ENCODE data around the gene SLC12A4. TPM values are rescaled to one million over a fixed set of nuclear protein-coding genes. Genes with fewer than 3 reads are reported as not detected.
A peak's percentile ranks its signal among the peaks of the same experiment; 100 is the strongest.
"Not testable (repeated sequence)": the region's sequence is repeated elsewhere in the genome, so short reads cannot be mapped to it uniquely, and the experiment has no call there.

SLC12A4 gene
- total RNA-seq, result 100 to 1,000 TPM in 3 of 6 donors, 10 to 100 TPM in 3; 54.6 to 276 (median 98.3) TPM

DNA sequence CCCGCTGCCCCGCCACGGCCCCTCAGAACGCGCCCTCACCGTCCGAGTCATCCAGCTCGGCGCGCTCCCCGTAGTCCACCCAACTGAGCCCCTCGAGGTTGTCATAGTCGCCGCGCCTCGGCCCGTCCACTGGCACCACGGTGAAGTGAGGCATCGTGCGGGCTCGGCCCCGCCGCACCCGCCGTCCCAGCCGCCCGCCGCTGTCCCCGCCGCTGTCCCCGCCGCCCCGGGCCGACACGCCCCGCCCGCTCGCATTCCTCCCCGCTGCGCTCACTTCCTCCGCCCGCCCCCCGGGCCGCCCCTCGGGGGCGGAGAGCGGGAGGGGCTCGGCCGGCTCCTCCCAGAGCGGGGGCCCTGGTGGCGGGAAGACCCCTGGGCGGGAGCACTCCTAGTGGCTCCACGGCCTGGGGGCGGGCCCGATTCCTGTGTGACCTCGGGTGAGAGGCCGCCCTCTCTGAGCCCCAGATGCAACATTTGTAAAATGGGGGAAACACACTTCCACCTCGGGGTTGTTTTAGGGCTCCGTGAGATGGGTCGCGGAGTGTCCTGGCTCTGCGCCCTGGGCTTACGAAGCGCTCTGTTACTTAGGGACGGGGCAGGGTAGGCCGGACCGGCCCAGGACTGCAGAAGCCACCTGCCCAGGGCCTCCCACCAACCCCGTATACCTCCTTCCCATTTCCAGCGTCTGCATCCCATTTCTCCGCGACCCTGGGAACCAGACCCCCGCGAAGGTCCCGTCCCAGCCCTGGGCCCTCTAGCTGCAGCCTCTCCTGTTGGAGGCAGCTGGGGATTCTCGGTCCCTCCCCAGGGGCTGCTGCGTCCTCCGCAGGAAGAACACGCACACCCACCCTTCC, at the start of gene SLC12A4:
SLC12A4 (minus strand) TSS at position 238 of the 854 bp plus-strand sequence; CDS start at position 154, 84 bp downstream.
- Histone ChIP-seq H3K9me3 (no peaks in the 10 kb centered on the region), H3K4me1 (peaks cover 26 to 47% (median 37%) of the 10 kb centered on the region in 4 donors), H3K4me3 (peak within 1 kb of the TSS; percentile 49 to 99 (median 76)), H3K27ac (peak within 1 kb of the TSS; percentile 90 to 98 (median 96)), H3K36me3 (peaks cover 0 to 4% (median 0%) of the 10 kb centered on the region in 4 donors), H3K27me3 (no peaks in the 10 kb centered on the region)
- DNase-seq (peak; percentile 89 to 97), ATAC-seq (ENCODE audit: low FRiP score in 2 of 2) (peak; percentile 92 to 97)
- WGBS, 2 donors, result 1% methylated on average over 16 to 25 of the region's 78 CpGs
- TF ChIP-seq, protein P1, sequence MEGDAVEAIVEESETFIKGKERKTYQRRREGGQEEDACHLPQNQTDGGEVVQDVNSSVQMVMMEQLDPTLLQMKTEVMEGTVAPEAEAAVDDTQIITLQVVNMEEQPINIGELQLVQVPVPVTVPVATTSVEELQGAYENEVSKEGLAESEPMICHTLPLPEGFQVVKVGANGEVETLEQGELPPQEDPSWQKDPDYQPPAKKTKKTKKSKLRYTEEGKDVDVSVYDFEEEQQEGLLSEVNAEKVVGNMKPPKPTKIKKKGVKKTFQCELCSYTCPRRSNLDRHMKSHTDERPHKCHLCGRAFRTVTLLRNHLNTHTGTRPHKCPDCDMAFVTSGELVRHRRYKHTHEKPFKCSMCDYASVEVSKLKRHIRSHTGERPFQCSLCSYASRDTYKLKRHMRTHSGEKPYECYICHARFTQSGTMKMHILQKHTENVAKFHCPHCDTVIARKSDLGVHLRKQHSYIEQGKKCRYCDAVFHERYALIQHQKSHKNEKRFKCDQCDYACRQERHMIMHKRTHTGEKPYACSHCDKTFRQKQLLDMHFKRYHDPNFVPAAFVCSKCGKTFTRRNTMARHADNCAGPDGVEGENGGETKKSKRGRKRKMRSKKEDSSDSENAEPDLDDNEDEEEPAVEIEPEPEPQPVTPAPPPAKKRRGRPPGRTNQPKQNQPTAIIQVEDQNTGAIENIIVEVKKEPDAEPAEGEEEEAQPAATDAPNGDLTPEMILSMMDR (IDR thresholded peaks at IDR 0.05), result peak in 2 of 6 experiments; percentile 12 to 15
- TF ChIP-seq POLR2A (IDR thresholded peaks at IDR 0.05), result peak in 3 of 4 donors; percentile 91 to 97 (median 94)
- peak; percentile 67 to 89 for TF ChIP-seq POLR2AphosphoS5 (IDR thresholded peaks at IDR 0.05)
- TF ChIP-seq EP300 (IDR thresholded peaks at IDR 0.05), result peak in 1 of 4 donors; percentile 32

DNA sequence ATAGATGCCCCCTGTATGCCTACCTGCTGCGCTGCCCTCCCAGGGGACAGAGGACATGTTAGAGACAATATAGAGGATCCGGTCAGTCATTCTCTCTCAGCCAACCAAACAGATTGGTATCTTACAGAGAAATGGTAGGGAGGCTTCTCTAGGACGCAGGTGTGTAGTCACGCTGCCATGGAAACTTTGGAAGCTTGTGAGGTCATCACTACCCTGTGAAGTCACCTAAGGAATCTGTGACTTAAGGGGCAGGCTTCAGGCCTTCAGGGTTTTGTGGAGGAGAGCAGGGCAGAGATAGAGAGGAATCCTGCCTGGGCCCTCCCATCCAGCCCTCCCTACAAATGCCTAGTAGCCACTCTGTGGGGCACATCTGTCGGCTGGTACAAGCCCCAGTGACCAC, 47.2 kb upstream of the SLC12A4 start, which contains the start of gene DPEP2NB:
DPEP2NB (minus strand) TSS at position 231 of the 400 bp plus-strand sequence; CDS start at position 90, 141 bp downstream.
- ATAC-seq (ENCODE audit: low FRiP score in 2 of 2) (no peak), DNase-seq (no peak)
- no peak for TF ChIP-seq POLR2AphosphoS5 (IDR thresholded peaks at IDR 0.05)
- TF ChIP-seq, protein P1 (IDR thresholded peaks at IDR 0.05), result no peak
- TF ChIP-seq EP300 (IDR thresholded peaks at IDR 0.05), result no peak
- no peak for TF ChIP-seq POLR2A (IDR thresholded peaks at IDR 0.05)
- Histone ChIP-seq H3K9me3 (no peaks in the 10 kb centered on the region), H3K4me1 (peaks cover 0 to 9% (median 2%) of the 10 kb centered on the region in 4 donors), H3K27ac (no peak within 1 kb of the TSS), H3K36me3 (no peaks in the 10 kb centered on the region), H3K27me3 (no peaks in the 10 kb centered on the region), H3K4me3 (no peak within 1 kb of the TSS)
- WGBS, 2 donors, result 90 to 91% methylated on average over 5 of the region's 5 CpGs

DNA sequence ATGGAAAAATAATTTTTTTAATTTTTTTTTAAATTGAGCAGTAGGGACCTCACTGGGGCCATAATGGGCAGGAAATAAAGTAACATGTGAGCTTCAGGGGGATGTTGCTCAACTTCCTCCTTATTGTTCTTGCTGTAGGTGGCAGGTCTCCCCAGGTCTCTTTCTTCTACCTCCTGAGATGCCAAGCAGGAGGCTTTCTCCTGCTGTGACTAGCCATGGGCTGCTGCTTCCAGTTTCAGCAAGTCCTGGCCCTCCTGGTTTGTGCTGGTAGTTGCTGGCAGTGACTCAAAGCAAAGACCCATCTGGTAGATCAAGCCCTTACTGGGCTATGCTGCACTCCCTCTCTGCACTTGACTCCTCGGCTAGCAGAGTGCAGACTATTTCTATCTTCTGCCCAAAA, 45.0 kb upstream of the SLC12A4 start:
- no peaks in the 10 kb centered on the region for H3K36me3 ChIP-seq
- peaks cover 0 to 9% (median 2%) of the 10 kb centered on the region in 4 donors for H3K4me1 ChIP-seq
- no peak for ATAC-seq (ENCODE audit: low FRiP score in 2 of 2)
- H3K9me3 ChIP-seq, result no peaks in the 10 kb centered on the region
- no peaks in the 10 kb centered on the region for H3K27me3 ChIP-seq
- peak overlapping the region in 2 of 4 donors; percentile 48 to 63 for H3K27ac ChIP-seq
- no peak overlapping the region for H3K4me3 ChIP-seq
- no peak for TF ChIP-seq POLR2A (IDR thresholded peaks at IDR 0.05)
- TF ChIP-seq, protein P1 (IDR thresholded peaks at IDR 0.05), result no peak
- no peak for TF ChIP-seq POLR2AphosphoS5 (IDR thresholded peaks at IDR 0.05)
- TF ChIP-seq EP300 (IDR thresholded peaks at IDR 0.05), result no peak
- 55 to 83% methylated on average over 1 of the region's 1 CpG for WGBS, 2 donors
- no peak for DNase-seq

DNA sequence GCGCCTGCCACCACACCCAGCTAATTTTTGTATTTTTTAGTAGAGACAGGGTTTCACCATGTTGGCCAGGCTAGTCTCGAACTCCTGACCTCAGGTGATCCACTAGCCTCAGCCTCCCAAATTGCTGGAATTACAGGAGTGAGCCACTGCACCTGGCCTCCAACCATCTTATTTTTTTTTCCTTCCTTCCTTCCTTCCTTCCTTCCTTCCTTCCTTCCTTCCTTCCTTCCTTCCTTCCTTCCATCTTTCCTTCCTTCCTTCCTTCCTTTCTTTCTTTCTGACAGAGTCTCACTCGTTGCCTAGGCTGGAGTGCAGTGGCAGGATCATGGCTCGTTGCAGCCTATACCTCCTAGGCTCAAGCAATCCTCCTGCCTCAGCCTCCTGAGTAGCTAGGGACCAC, 41.4 kb upstream of the SLC12A4 start:
- not testable (repeated sequence) for DNase-seq; H3K27me3 ChIP-seq; H3K27ac ChIP-seq; ATAC-seq (ENCODE audit: low FRiP score in 2 of 2); H3K36me3 ChIP-seq; H3K4me3 ChIP-seq; H3K9me3 ChIP-seq
- H3K4me1 ChIP-seq, result peaks cover 10 to 21% (median 15%) of the 10 kb centered on the region in 4 donors
- WGBS, 2 donors, result 78 to 94% methylated on average over 4 of the region's 4 CpGs

DNA sequence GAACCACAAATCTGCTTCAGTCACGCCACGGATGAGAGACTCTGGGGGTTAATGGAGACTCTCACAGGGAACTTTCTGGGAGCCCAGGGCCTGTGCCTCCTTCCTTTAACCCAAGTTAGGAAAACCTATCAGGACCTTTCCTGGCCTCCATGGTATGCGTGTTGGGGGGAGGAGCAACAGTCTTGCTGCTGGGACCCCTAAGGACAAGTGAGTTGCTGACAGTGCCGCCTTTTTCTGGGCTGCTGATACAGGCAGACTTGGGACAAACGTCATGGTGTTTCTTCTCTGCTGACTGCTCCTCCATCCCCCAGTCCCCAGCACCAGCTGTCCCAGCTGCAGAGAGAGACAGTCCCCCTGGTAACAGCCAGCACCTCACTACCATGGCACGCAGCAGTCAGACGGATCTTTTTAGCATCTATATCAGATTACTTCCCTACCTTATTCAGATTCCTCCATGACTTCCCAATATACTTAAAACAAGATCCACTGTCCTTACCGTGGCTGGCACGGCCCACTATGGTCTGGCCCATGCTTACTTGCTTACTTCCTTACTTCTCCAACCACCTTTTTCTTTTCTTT, 40.8 kb upstream of the SLC12A4 start:
- no peak for DNase-seq
- no peak overlapping the region for H3K4me3 ChIP-seq
- TF ChIP-seq EP300 (IDR thresholded peaks at IDR 0.05) (no peak), POLR2AphosphoS5 (IDR thresholded peaks at IDR 0.05) (no peak)
- TF ChIP-seq, protein P1 (IDR thresholded peaks at IDR 0.05), result no peak

More for the DNA sequence above, 40.8 kb upstream of the SLC12A4 start:
- no peaks in the 10 kb centered on the region for H3K27me3 ChIP-seq
- WGBS, 2 donors, result 73 to 78% methylated on average over 9 of the region's 9 CpGs
- peaks cover 10 to 21% (median 17%) of the 10 kb centered on the region in 4 donors for H3K4me1 ChIP-seq
- no peaks in the 10 kb centered on the region for H3K36me3 ChIP-seq
- H3K9me3 ChIP-seq, result no peaks in the 10 kb centered on the region
- ATAC-seq (ENCODE audit: low FRiP score in 2 of 2), result no peak
- no peak overlapping the region for H3K27ac ChIP-seq
